Right cardiac atrium (tissue), 5 donors: ENCODE measurements around the gene COPZ1. TPM values are rescaled to one million over a fixed set of nuclear protein-coding genes. Genes with fewer than 3 reads are reported as not detected.

Experiments
- ATAC-seq, 2 donors: fragments of 200-7000 bp; cut with Tn5 transposase; one replicate each; pipeline versions ENCODE4 v1.8.0 to v1.9.1; 2020; ENCODE audit warnings: moderate library complexity in 2 of 2, mild to moderate bottlenecking in 1 of 2
- DNase-seq, 3 donors: peaks; one replicate each; pipeline ENCODE4 v3.0.0-alpha.2; 2020
- H3K27ac ChIP-seq: one replicate; pipeline ENCODE4 v1.5.1; 2013; ENCODE audit warnings: mild to moderate bottlenecking, low read length, control low read depth, moderate library complexity
- H3K27me3 ChIP-seq: one replicate; pipeline ENCODE4 v1.6.1; 2013; ENCODE audit not compliant: control insufficient read depth, insufficient read depth
- H3K4me1 ChIP-seq: one replicate; pipeline ENCODE4 v1.6.1; 2013; ENCODE audit warnings: low read length; ENCODE audit not compliant: control insufficient read depth, insufficient read depth
- H3K4me3 ChIP-seq: one replicate; pipeline ENCODE4 v1.5.1; 2013; ENCODE audit warnings: low read length, control low read depth
- H3K9me3 ChIP-seq: one replicate; pipeline ENCODE4 v1.6.1; 2013; ENCODE audit warnings: low read length; ENCODE audit not compliant: control insufficient read depth
- WGBS: extraction: QIAGEN DNeasy Blood & Tissue Kit; methylation state at CpG from one replicate; pipeline ENCODE4 v1.1.7; 2013; 5-methylcytosine and 5-hydroxymethylcytosine counted together
- intact Hi-C, 4 donors: fragments of 100-400 bp; cut with DNase I; formaldehyde crosslinking; loops; one replicate each; pipeline versions ENCODE4 v1.11.0 to v1.14.0; 2022 to 2023
- polyA plus RNA-seq: library from polyadenylated mRNA; stranded (reverse); fragments of 200-250 nt; gene quantifications from one replicate; pipeline ENCODE4 v1.2.3, GENCODE V29; 2013
- total RNA-seq, 4 donors: library from RNA; stranded (reverse); fragmentation: NEBNext Ultra II Directional; extraction: Animal tissue kit (Norgen Biotek cat#: 25700); gene quantifications; one replicate each; pipeline ENCODE4 v1.2.1, GENCODE V29; 2021
- donor health status: healthy with polysubstance abuse.
- donor health status: DM: no; HTN: yes; CAD: no.
- donor health status: DM: no; HTN: no; CAD: no.
- donor health status: DM: no; HTN: yes; CAD: no; lungs with severe emphysema.
- donor health status: DM: yes; HTN: yes; CAD: no.

COPZ1 gene
- total and polyA plus RNA-seq, 5 donors, result 103 to 120 (median 119) TPM

DNA sequence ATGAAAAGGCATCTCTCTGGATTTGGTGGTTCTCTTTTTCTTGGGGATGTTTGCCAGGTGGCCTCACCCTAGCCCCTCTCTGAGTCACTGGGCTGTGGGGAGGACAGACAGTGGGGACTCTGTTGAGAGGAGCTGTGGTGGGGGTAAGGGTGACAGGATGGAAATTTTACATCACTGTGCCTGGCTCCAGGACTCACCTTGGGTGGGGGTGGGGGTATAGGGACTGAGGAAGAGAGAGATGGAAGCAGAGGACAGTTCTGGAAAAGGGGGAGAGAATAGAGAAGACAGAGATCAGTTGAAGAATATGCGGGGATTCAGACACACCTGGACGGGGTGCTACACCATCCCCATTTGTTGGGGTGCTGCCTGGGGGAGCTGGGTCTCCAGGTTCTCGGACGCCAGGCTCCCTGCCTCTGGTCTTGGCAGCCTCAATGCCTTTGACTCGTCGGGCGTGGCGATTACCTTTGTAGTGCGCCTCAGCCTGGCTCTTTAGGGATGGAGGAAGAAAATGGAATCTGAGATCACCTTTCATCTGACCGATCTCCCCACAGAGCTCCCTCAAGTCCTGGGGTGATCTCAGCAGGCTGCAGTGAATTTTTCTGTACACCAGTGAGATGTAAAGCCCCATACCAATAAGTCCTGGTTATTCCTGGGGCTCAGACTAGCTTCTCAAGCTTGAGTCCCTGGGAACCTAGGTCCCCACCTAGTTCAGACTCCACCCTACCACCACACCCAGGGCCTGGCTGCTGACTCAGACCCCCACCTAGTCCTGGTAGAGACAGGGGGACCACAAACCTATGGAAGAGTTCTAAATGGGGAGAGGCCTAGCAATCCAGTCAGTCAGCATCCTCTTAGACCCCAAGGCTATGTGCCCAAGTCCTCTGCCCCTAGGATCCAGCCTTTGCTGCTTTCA, 49.0 kb downstream of the COPZ1 start:
- no peak overlapping the region for H3K4me3 ChIP-seq
- peaks cover 9% of the 10 kb centered on the region for H3K4me1 ChIP-seq
- intact Hi-C loops, result no loop called here
- 94% methylated on average over 10 of the region's 10 CpGs for WGBS
- DNase-seq, result peak in 2 of 3 donors; percentile 41
- ATAC-seq, result no peak
- H3K27ac ChIP-seq, result no peak overlapping the region
- no peaks in the 10 kb centered on the region for H3K27me3 ChIP-seq
- H3K9me3 ChIP-seq, result no peaks in the 10 kb centered on the region

DNA sequence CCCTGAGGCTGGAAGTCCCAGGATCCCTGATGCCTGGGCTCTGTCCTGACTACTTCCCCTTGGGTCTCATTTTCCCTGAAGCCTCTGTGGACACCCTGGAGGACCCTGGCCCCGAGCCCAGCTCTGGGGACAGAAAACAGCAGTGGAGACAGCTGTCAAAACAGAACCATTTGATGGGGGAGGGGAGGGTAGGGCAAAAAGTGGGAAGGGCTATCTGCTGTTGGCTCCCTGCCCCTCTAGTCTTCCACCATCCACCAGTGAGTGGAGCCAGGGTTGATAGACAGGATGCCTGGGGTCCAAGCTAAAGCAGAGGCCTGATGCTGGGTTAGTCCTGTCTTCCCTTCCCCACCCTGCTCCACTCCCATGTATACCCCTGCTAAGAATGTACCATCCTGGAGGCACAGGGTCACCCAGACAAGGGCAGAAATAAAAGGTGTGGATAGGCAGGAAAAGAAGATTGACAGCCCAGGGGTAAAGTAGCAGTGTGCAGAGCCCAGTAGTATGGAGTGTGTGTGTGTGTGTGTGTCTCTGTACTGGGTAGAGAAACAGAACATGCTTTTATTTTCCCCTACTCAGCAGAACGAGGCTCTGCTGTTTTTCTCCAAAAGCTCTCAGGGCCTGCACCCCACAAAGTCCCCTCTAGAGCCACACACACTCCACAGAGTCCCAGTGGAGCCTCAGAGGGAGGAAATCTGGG, 49.8 kb downstream of the COPZ1 start:
- Histone ChIP-seq H3K4me1 (peaks cover 9% of the 10 kb centered on the region), H3K27ac (peak overlapping the region; percentile 40), H3K27me3 (no peaks in the 10 kb centered on the region), H3K9me3 (no peaks in the 10 kb centered on the region), H3K4me3 (no peak overlapping the region)
- intact Hi-C loops, result no loop called here
- DNase-seq, result peak; percentile 55 to 84 (median 67)
- no peak for ATAC-seq
- WGBS, result 39% methylated on average over 2 of the region's 2 CpGs

DNA sequence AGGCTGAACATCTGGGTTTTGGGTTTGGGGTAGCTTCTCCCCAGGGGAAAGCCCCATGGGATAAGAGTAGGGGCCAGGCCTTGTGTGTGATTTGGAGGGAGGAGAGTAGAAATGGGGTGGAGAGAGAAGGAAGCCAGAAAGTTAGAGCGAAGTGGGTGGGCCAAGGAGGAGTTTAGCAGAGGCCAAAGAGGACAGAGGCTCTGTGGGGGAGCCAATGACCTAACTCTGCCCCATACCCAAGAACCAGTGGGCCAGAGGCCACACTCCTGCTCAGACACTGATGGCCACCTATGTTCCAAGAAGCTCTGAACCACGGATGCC, 50.3 kb downstream of the COPZ1 start:
- Histone ChIP-seq H3K4me1 (peaks cover 9% of the 10 kb centered on the region), H3K9me3 (no peaks in the 10 kb centered on the region), H3K4me3 (no peak overlapping the region), H3K27ac (peak overlapping the region; percentile 40), H3K27me3 (no peaks in the 10 kb centered on the region)
- DNase-seq (peak in 2 of 3 donors; percentile 54), ATAC-seq (no peak)
- 42% methylated on average over 2 of the region's 2 CpGs for WGBS
- intact Hi-C loops, result no loop called here

DNA sequence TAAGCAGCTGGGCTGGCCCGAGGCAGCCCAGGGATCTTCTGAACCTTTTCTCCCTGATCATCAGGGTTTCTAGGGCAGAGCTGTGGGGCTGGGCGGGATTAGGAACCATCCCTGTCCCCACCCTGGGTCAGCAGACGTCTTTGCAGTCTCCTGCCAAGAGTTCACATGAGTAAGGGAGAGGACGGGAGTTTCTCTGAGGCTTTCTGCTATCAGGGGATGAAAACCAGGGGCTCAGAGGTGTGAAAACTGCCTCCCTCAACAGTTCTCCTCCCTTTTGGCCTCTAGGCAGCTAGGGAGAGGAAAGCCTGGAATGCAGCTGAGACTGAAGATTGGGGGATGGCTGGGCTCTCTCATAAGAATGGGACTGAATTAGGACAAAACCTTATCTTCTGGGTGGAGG, 51.7 kb downstream of the COPZ1 start:
- whole genome bisulfite sequencing, result 57% methylated on average over 4 of the region's 4 CpGs
- Histone ChIP-seq H3K27me3 (no peaks in the 10 kb centered on the region), H3K27ac (peak overlapping the region; percentile 53), H3K9me3 (no peaks in the 10 kb centered on the region), H3K4me3 (no peak overlapping the region), H3K4me1 (peaks cover 9% of the 10 kb centered on the region)
- DNase-seq (peak in 2 of 3 donors; percentile 67 to 68), ATAC-seq (peak in 1 of 2 donors; percentile 9)
- intact Hi-C loops, result no loop called here

DNA sequence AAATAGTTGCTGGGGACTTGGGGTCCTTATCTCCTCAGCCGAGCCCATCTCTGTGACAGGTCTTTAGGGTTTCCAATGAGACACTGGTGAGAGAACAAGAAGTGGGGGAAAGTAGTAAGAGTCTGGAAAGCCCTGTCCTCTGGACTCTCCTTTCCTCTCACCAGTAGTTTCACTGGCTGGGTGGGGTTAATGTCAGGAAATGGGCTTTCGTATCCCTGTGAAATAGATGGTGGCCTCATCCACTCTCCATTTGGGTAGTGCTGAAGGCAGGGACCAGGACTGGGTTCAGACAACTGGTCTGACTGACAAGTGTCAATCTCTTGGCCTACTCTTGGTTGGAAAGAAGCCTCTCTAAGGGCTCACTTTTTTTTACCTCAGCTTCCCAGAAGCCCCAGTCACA, 52.1 kb downstream of the COPZ1 start:
- Histone ChIP-seq H3K27me3 (no peaks in the 10 kb centered on the region), H3K4me1 (peaks cover 6% of the 10 kb centered on the region), H3K9me3 (no peaks in the 10 kb centered on the region), H3K27ac (peak overlapping the region; percentile 53), H3K4me3 (no peak overlapping the region)
- DNase-seq (no peak), ATAC-seq (no peak)
- WGBS, result 58% methylated on average over 2 of the region's 2 CpGs
- intact Hi-C loops, result no loop called here

DNA sequence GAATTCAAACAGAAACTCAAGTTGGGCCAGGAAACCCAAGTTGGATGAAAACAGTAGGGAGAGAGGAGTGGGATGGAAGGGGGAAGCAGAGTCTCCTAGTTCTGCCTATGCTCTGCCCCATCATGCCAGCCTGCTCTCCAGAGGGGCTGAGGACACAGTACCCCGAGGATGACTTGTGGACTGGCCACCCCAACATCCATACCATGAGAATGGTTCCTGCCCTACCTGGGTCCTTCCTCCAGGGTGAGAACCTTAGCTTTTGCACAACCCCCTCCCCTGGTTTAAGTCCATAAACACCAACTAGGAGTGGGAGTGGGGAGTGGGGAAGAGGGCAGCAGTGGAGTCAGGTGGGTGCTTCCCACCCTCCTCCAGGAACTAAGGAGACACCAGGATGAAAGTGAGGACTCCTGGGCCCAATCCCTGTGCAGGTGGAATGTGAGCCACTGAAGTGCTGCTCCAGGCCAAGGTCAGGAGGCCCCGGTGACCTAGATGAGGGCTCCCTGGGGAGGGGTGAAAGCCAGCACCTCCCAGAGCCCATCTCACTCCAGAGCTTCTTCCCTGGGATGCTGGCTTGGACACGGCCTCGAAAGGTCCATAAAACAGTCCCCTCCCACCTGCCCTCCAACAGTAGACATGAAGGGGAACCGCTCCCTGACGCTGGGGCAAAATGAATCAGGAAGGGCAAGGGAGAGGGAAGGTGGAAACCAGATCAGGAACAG, 53.0 kb downstream of the COPZ1 start:
- no peaks in the 10 kb centered on the region for H3K27me3 ChIP-seq
- ATAC-seq (no peak), DNase-seq (no peak)
- H3K4me1 ChIP-seq, result peaks cover 5% of the 10 kb centered on the region
- peak overlapping the region; percentile 31 for H3K27ac ChIP-seq
- H3K9me3 ChIP-seq, result no peaks in the 10 kb centered on the region
- intact Hi-C loops, result no loop called here
- 81% methylated on average over 6 of the region's 6 CpGs for WGBS
- no peak overlapping the region for H3K4me3 ChIP-seq

DNA sequence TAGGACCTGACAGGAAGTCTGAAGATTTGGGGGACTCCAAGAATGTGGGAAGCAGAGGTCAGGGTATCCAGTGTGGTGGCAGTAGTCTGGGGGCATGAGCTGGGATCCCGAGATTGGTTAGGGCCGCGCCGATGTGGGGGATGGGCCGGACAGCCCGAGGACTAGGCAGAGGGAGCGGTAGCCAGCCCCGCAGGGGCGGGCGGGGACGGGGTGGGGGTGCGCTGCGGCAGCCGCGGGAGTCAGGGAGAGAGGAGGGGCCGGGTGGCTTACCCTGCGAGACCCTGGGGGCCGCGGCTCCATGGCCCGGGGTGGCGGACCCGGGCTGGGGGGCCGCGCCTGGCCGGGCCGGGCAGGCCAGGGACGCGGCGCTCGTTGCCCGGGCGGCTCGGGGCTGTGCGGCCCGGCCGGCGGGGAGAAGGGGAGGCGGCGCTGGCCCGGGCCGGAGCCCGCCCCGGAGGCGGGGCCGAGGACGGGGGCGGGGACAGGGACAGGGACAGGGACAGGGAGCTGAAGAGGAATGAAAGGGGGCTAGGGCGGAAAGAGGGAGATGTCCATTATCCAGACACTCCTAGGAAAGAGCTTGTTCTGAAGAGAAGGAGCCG, 54.0 kb downstream of the COPZ1 start:
- H3K27ac ChIP-seq, result peak overlapping the region; percentile 42
- 12% methylated on average over 49 of the region's 49 CpGs for WGBS
- H3K4me1 ChIP-seq, result peaks cover 5% of the 10 kb centered on the region
- DNase-seq (peak; percentile 77 to 92 (median 90)), ATAC-seq (peak; percentile 87 to 92)
- peak overlapping the region; percentile 56 for H3K4me3 ChIP-seq
- intact Hi-C loops, result no loop called here
- no peaks in the 10 kb centered on the region for H3K9me3 ChIP-seq
- no peaks in the 10 kb centered on the region for H3K27me3 ChIP-seq

DNA sequence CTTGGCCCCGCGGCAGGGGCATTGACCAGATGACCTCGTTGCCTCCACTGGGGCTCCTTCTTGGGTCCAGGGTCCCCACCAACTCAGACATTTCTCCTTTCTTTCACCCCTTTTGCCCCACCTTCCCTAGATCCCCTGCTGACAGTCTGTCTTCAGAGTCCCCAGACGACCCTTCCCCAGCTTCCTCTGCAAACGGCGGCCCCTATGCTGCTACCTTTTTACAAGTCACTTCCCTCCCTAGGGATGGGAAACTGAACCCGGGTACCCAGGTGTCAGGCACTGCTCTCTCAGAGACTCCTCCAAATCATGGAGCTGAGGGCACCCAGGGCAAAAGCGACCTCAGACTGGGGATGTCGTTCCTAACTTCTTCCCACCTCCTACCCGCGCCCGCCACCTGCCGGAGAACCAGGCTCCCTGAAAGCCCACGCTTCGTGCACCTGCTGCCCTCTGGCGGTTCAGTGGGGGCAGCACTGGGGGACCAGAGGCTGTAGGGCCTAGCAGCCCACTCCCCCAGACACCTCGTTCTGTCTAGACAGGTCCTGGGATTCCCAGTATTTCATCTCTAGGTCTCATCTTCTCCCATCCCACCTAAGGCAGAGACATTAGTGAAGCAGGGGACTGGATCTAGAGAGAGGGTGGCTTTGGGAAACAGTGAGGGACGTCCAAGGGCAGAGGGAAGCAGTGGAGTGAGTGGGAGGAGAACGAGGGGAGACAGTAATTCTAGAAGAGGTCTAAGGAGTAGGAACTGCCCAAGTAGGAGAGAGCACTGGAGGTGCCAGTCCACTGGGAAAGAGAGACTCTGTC, 54.7 kb downstream of the COPZ1 start:
- Histone ChIP-seq H3K4me3 (peak overlapping the region; percentile 56), H3K27me3 (no peaks in the 10 kb centered on the region), H3K4me1 (peaks cover 5% of the 10 kb centered on the region), H3K27ac (peak overlapping the region; percentile 42), H3K9me3 (no peaks in the 10 kb centered on the region)
- intact Hi-C loops, result no loop called here
- ATAC-seq (peak; percentile 82 to 83), DNase-seq (peak; percentile 93 to 97 (median 97))
- WGBS, result 8% methylated on average over 19 of the region's 19 CpGs

DNA sequence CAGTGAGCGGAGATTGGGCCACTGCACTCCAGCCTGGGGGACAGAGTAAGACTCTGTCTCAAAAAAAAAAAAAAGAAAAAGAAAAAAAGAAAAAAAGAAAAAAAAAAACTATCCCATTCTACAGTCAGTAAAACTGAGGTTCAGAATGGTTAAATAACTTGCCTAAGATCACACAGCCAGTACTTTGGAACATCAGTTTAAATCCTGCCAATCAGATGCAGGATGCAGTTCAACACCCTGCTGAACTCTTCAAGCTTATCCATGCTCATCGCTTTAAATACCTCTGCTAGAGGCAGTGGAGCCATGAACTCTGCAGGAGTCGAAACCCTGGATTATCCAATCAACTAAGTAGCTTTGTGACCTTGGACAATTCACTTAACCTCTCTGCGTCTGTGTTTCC, 56.2 kb downstream of the COPZ1 start:
- no peak for DNase-seq
- H3K4me3 ChIP-seq, result no peak overlapping the region
- ATAC-seq, result no peak
- 96% methylated on average over 4 of the region's 4 CpGs for WGBS
- H3K4me1 ChIP-seq, result peaks cover 5% of the 10 kb centered on the region
- H3K27me3 ChIP-seq, result no peaks in the 10 kb centered on the region
- intact Hi-C loops, result no loop called here
- H3K9me3 ChIP-seq, result no peaks in the 10 kb centered on the region
- H3K27ac ChIP-seq, result no peak overlapping the region

DNA sequence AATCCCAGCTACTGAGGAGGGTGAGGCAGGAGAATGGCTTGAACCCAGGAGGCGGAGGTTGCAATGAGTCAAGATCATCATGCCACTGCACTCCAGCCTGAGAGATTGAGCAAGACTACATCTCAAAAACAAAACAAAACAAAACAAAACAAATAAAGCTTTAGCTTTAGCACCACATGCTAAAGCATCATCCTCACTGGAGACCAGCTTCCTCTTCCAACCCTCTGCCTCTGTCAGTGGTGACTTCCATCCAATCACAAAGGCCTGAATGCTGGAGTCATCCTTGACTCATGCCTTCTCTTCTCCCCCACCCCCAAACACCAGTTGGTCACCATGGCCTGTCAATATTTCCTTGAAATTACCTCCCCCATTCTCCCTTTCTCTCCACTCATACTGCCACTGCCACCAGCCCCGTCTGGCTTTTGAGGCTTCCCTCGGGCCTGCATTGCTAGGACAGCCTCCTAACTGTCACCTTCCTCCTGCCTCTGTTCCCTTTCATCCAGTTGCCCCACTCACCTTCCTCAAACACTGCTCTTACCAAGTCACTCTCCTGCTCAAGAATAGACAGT, 58.2 kb downstream of the COPZ1 start:
- WGBS, result 88% methylated on average over 3 of the region's 3 CpGs
- intact Hi-C loops, result no loop called here
- H3K4me1 ChIP-seq, result no peaks in the 10 kb centered on the region
- H3K27ac ChIP-seq, result no peak overlapping the region
- H3K4me3 ChIP-seq, result no peak overlapping the region
- no peak for DNase-seq
- no peaks in the 10 kb centered on the region for H3K9me3 ChIP-seq
- H3K27me3 ChIP-seq, result no peaks in the 10 kb centered on the region
- no peak for ATAC-seq
